GM12878 (cell line): ENCODE results near the gene CCSER2. TPM values are rescaled to one million over a fixed set of nuclear protein-coding genes. Genes with fewer than 3 reads are reported as not detected.

Experiments
- ATAC-seq: fragments of 200-7000 bp; cut with Tn5 transposase; 3 replicates; pipeline ENCODE4 v1.9.1; 2020; ENCODE audit warnings: mild to moderate bottlenecking, moderate library complexity
- BruUV-seq: library from RNA; stranded (reverse); fragments of 400-500 nt; replicated peaks from 2 replicates; lab custom pipeline; 2021; lab: Mats Ljungman, UMichigan
- CTCF ChIA-PET: fragments of 300-600 bp; sonication (Branson Sonifier 250); formaldehyde crosslinking; extraction: SDS; loops from one replicate; lab custom pipeline; 2021; ENCODE audit warnings: inconsistent platforms; lab: Yijun Ruan, JAX
- POLR2A ChIA-PET: fragments of 350-600 bp; formaldehyde crosslinking; extraction: SDS; loops from one replicate; lab custom pipeline; 2021; ENCODE audit warnings: inconsistent platforms; lab: Charles Lee
- RAD21 ChIA-PET: fragments of 300-600 bp; sonication (Branson Sonifier 250); formaldehyde crosslinking; loops from one replicate; lab custom pipeline; 2023; ENCODE audit warnings: antibody characterized with exemption; ENCODE audit not compliant: unreplicated experiment; lab: Charles Lee
- SMC1A ChIA-PET: fragments of 300-600 bp; sonication (Branson Sonifier 250); formaldehyde crosslinking; loops from one replicate; lab custom pipeline; 2023; ENCODE audit not compliant: unreplicated experiment, uncharacterized antibody; lab: Charles Lee
- DNase-seq: peaks from one replicate; pipeline ENCODE4 v3.0.0-alpha.2; 2011; ENCODE audit warnings: low read depth, low spot score
- FAIRE-seq: peaks from 3 replicates; lab custom pipeline; 2011; peaks lifted over from hg19 to GRCh38; lab: Jason Lieb, UNC
- H2AFZ ChIP-seq: 2 replicates; pipeline ENCODE4 v1.6.0; 2011; ENCODE audit warnings: low read depth, low read length, control low read depth; ENCODE audit not compliant: control insufficient read depth
- H3K27ac ChIP-seq: 2 replicates; pipeline ENCODE4 v1.5.1; 2011; ENCODE audit warnings: control low read depth; ENCODE audit not compliant: control insufficient read depth, insufficient read depth
- H3K27me3 ChIP-seq, 2 experiments: replicated peaks in 1 of 2; 2 replicates each; pipeline versions ENCODE4 v1.6.0 to v1.6.1; 2011; ENCODE audit warnings: low read length in 1 of 2; ENCODE audit not compliant: control insufficient read depth in 2 of 2, insufficient read depth in 2 of 2
- H3K36me3 ChIP-seq, 2 experiments: 2 replicates each; pipeline ENCODE4 v1.5.1; 2011; ENCODE audit warnings: low read length in 1 of 2; ENCODE audit not compliant: control insufficient read depth in 2 of 2, insufficient read depth in 2 of 2
- H3K4me1 ChIP-seq: 2 replicates; pipeline ENCODE4 v1.6.1; 2011; ENCODE audit warnings: mild to moderate bottlenecking, low read length, moderate library complexity, mixed read lengths; ENCODE audit not compliant: control insufficient read depth, insufficient read depth
- H3K4me2 ChIP-seq: 2 replicates; pipeline ENCODE4 v1.6.0; 2011; ENCODE audit warnings: control low read depth; ENCODE audit not compliant: control insufficient read depth, insufficient read depth
- H3K4me3 ChIP-seq: fragments of 200-600 bp; sonication (generic); 2 replicates; pipeline ENCODE4 v1.5.1; 2016
- H3K79me2 ChIP-seq: 2 replicates; pipeline ENCODE4 v1.6.0; 2011; ENCODE audit warnings: low read length; ENCODE audit not compliant: control insufficient read depth, insufficient read depth
- H3K9ac ChIP-seq: 2 replicates; pipeline ENCODE4 v1.8.0; 2011; ENCODE audit warnings: low read length, control low read depth, mixed read lengths; ENCODE audit not compliant: control insufficient read depth, insufficient read depth
- H3K9me3 ChIP-seq: replicated peaks from 3 replicates; pipeline ENCODE4 v1.5.1; 2011; ENCODE audit warnings: mild to moderate bottlenecking, low read length; ENCODE audit not compliant: control insufficient read depth, insufficient read depth
- H4K20me1 ChIP-seq: 2 replicates; pipeline ENCODE4 v1.6.0; 2011; ENCODE audit not compliant: control insufficient read depth, insufficient read depth
- ATF7 ChIP-seq: fragments of 450-650 bp; IDR thresholded peaks from 2 replicates; pipeline ENCODE4 v1.6.1; 2016; ENCODE audit warnings: low read depth, mild to moderate bottlenecking
- CREB1 ChIP-seq: IDR thresholded peaks from 2 replicates; pipeline ENCODE4 v1.6.1; 2012; ENCODE audit warnings: low read depth, mild to moderate bottlenecking, inconsistent platforms
- FOS ChIP-seq: IDR thresholded peaks from 3 replicates; pipeline ENCODE4 v1.6.1; 2011; ENCODE audit warnings: borderline replicate concordance; ENCODE audit not compliant: insufficient read length; ENCODE audit errors: extremely low read depth
- NR2C1 ChIP-seq: fragments of 450-650 bp; IDR thresholded peaks from 2 replicates; pipeline ENCODE4 v1.6.1; 2017; ENCODE audit warnings: antibody characterized with exemption, mild to moderate bottlenecking, moderate library complexity
- NR2C2 ChIP-seq: IDR thresholded peaks from 2 replicates; pipeline ENCODE4 v1.6.1; 2011; ENCODE audit warnings: borderline replicate concordance, low read depth; ENCODE audit not compliant: control insufficient read depth, insufficient read length
- SIN3A ChIP-seq: IDR thresholded peaks from 2 replicates; pipeline ENCODE4 v1.6.1; 2012; ENCODE audit warnings: low read depth, low read length, improper control_type of control experiment
- ZBED1 ChIP-seq: IDR thresholded peaks from 2 replicates; pipeline ENCODE4 v1.6.1; 2016; ENCODE audit warnings: borderline replicate concordance
- WGBS: methylation state at CpG from one replicate; pipeline ENCODE4 v1.1.6; 2016; ENCODE audit warnings: low lambda C conversion rate; ENCODE audit not compliant: insufficient replicate concordance, insufficient coverage; ENCODE audit errors: missing lambda C conversion rate; 5-methylcytosine and 5-hydroxymethylcytosine counted together
- in situ Hi-C: fragments of 300-500 bp; cut with MboI; formaldehyde crosslinking; loops from 9 replicates; pipeline ENCODE4 v1.14.3; 2018; ENCODE audit warnings: mixed read lengths
- intact Hi-C: fragments of 100-400 bp; cut with micrococcal nuclease; formaldehyde crosslinking; loops from one replicate; pipeline ENCODE4 v1.14.2; 2022; ENCODE audit not compliant: unreplicated experiment
- polyA plus RNA-seq, 11 experiments: library from polyadenylated mRNA; depleted of rRNA in 4 of 11; unstranded in 6 of 11; stranded (reverse) in 5 of 11; fragments of >200 nt; fragmentation: Nextera tagmentation in 4 of 11; fragmentation: Illumina TruSeq in 1 of 11; extraction: Ambion mirVana in 4 of 11; extraction: Trizol in 1 of 11; gene quantifications; 1 replicate in 1 of 11; 2 replicates in 10 of 11; pipeline versions ENCODE4 v1.2.1 to v1.2.3, GENCODE V29; 2011 to 2016; ENCODE audit warnings: inconsistent platforms in 2 of 11, missing spikeins in 2 of 11, low read depth in 1 of 11
- total RNA-seq, 4 experiments: library from RNA; depleted of rRNA in 3 of 4; stranded (reverse); fragments of >200 nt in 3 of 4; fragmentation: Illumina TruSeq in 1 of 4; extraction: Trizol in 1 of 4; gene quantifications; 2 replicates each; pipeline versions ENCODE4 v1.2.1 to v1.2.3, GENCODE V29; 2013 to 2021
- TF ChIP-seq, protein P1 (sequence below): fragments of 150-350 bp; IDR thresholded peaks from 2 replicates; pipeline ENCODE4 v1.6.1; 2014; ENCODE audit warnings: mild to moderate bottlenecking, low read depth, low read length

Gene CCSER2
- total and polyA plus RNA-seq, 10 of the 15 experiments (the other 5 are each of a cell fraction or from before 2014, with no cell fraction given): 4.7 to 18.8 (median 13.2) TPM

DNA sequence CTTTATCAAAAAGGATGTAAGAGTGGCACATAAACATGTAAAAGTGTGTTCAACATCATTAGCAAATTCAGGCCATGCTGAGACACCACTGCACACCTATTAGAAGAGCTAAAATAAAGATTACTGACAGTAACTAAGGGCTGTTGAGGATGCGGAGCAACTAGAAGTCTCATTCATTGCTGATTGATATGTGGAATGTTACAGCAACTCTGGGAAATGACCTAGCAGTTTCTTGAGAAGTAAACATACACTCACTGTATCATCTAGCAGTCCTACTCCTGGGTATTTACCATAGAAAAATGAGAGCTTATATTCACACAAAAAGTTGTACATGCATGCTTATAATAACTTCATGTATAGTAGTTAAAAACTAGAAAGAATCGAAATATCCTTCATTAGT lies 77.3 kb downstream of the CCSER2 start:
- DNase-seq (no peak), ATAC-seq (no peak), FAIRE-seq (no peak)
- no peaks in the 10 kb centered on the region for H3K79me2 ChIP-seq
- ChIA-PET RAD21 (no interaction called here), SMC1A (no interaction called here), POLR2A (no interaction called here), CTCF (interaction anchor here (0.8 kb wide), 1 partner anchor 53 kb away, joined by 4 read pairs; no protein-coding TSS in a partner anchor)
- H3K4me3 ChIP-seq: no peak overlapping the region
- H3K9ac ChIP-seq: no peak overlapping the region
- no peak overlapping the region for H3K27ac ChIP-seq
- H3K36me3 ChIP-seq: no peaks in the 10 kb centered on the region; a peak in 1 of 4 replicates
- in situ Hi-C loops: no loop called here
- BruUV-seq: no TSS peak
- intact Hi-C loops: no loop called here
- H3K9me3 ChIP-seq: no peaks in the 10 kb centered on the region; the same call in 2 of the 3 replicates
- H4K20me1 ChIP-seq: no peaks in the 10 kb centered on the region
- TF ChIP-seq NR2C1 (no peak), ZBED1 (no peak), SIN3A (no peak), FOS (no peak), ATF7 (no peak), CREB1 (no peak), NR2C2 (no peak)
- TF ChIP-seq, protein P1, sequence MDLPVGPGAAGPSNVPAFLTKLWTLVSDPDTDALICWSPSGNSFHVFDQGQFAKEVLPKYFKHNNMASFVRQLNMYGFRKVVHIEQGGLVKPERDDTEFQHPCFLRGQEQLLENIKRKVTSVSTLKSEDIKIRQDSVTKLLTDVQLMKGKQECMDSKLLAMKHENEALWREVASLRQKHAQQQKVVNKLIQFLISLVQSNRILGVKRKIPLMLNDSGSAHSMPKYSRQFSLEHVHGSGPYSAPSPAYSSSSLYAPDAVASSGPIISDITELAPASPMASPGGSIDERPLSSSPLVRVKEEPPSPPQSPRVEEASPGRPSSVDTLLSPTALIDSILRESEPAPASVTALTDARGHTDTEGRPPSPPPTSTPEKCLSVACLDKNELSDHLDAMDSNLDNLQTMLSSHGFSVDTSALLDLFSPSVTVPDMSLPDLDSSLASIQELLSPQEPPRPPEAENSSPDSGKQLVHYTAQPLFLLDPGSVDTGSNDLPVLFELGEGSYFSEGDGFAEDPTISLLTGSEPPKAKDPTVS: no peak
- WGBS: 47% methylated on average over 2 of the region's 2 CpGs
- H3K4me1 ChIP-seq: no peaks in the 10 kb centered on the region
- H3K27me3 ChIP-seq: no peaks in the 10 kb centered on the region
- no peak overlapping the region for H2AFZ ChIP-seq
- H3K4me2 ChIP-seq: no peak overlapping the region
